ENCODE results near the gene RPL36A.

DNA sequence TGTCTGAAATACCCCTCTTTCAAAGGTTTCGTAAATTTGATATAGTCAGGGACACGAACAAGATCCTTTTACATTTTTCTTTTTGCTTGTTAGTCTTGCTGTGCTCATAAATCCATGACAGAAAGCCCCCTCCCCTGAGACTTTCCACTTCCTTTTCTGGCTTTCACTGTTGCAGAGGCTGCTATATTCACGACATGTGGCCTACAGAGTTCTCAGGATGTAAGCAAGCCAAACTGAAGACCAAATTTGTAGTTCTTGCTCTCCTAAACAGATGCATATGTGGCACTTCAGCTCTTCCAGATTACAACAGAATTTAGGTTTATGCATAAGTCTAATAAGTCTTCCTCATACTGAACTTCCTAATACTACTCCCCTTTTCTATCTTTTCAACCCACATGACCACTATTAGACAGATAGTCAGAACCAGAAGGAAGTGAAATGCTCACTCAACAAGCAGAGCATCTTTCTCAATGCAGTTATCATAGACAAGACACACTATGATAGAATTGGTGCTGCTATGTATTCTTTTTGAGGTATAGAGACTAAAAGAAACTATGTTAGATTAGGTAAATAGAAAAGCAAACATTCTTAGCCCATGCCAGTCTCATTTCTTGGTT lies 19.8 kb upstream of the RPL36A start:
- no peak for TF ChIP-seq POLR2AphosphoS5 (IDR thresholded peaks at IDR 0.05; ENCODE audit: low read depth, low read length)
- no peak for TF ChIP-seq POLR2A (IDR thresholded peaks at IDR 0.05; ENCODE audit: low read depth, low read length)
